Endodermal cell (in vitro differentiated cells): Measurements from ENCODE around the gene LRP5. TPM values are rescaled to one million over a fixed set of nuclear protein-coding genes. Genes with fewer than 3 reads are reported as not detected.

Source experiments
- DNase-seq: peaks from one replicate; pipeline ENCODE4 v3.0.0-alpha.2; 2017
- H3K27ac ChIP-seq: 2 replicates; pipeline ENCODE4 v1.5.1; 2013; ENCODE audit warnings: mild to moderate bottlenecking, low read depth, low read length, moderate library complexity
- H3K27me3 ChIP-seq: 2 replicates; pipeline ENCODE4 v1.6.1; 2013; ENCODE audit warnings: mild to moderate bottlenecking, low read length, moderate library complexity; ENCODE audit not compliant: insufficient read depth, control insufficient read depth, poor library complexity, severe bottlenecking
- H3K36me3 ChIP-seq: 2 replicates; pipeline ENCODE4 v1.7.0; 2013; ENCODE audit warnings: mild to moderate bottlenecking, low read length, moderate library complexity; ENCODE audit not compliant: control insufficient read depth, insufficient read depth
- H3K4me1 ChIP-seq: one replicate; pipeline ENCODE4 v1.7.0; 2013; ENCODE audit warnings: low read length; ENCODE audit not compliant: control insufficient read depth, insufficient read depth
- H3K4me3 ChIP-seq: 2 replicates; pipeline ENCODE4 v1.5.1; 2013; ENCODE audit warnings: mild to moderate bottlenecking, low read length, moderate library complexity
- H3K9ac ChIP-seq: 2 replicates; pipeline ENCODE4 v1.6.1; 2013; ENCODE audit warnings: mild to moderate bottlenecking, low read length, moderate library complexity; ENCODE audit not compliant: poor library complexity, severe bottlenecking; ENCODE audit errors: extremely low read depth
- H3K9me3 ChIP-seq: 2 replicates; pipeline ENCODE4 v1.6.1; 2013; ENCODE audit warnings: mild to moderate bottlenecking, low read length, moderate library complexity; ENCODE audit not compliant: control insufficient read depth
- H3K27ac Mint-ChIP-seq: 2 replicates; pipeline ENCODE4 v1.8.0; 2020; ENCODE audit warnings: mixed read lengths
- H3K27me3 Mint-ChIP-seq: 2 replicates; pipeline ENCODE4 v1.8.0; 2021; ENCODE audit warnings: mild to moderate bottlenecking, mixed read lengths; ENCODE audit not compliant: insufficient read depth
- H3K36me3 Mint-ChIP-seq: 2 replicates; pipeline ENCODE4 v1.8.0; 2020; ENCODE audit warnings: low read depth, mixed read lengths
- H3K4me1 Mint-ChIP-seq: 2 replicates; pipeline ENCODE4 v1.8.0; 2020; ENCODE audit warnings: mixed read lengths
- H3K4me3 Mint-ChIP-seq: 2 replicates; pipeline ENCODE4 v1.8.0; 2020; ENCODE audit warnings: mild to moderate bottlenecking, moderate library complexity, mixed read lengths
- H3K9me3 Mint-ChIP-seq: 2 replicates; pipeline ENCODE4 v1.8.0; 2020; ENCODE audit warnings: mild to moderate bottlenecking, mixed read lengths
- CTCF ChIP-seq: fragments of 200-600 bp; sonication (generic); conservative IDR thresholded peaks from 2 replicates; pipeline ENCODE4 v1.5.0; 2021; ENCODE audit warnings: antibody characterized with exemption, mild to moderate bottlenecking
- WGBS, 2 experiments: methylation state at CpG; one replicate each; pipeline versions ENCODE4 v1.1.5 to v1.1.7; 2013; ENCODE audit warnings: missing lambda C conversion rate in 2 of 2, mixed read lengths in 1 of 2; ENCODE audit not compliant: insufficient coverage in 1 of 2, insufficient read length in 1 of 2; 5-methylcytosine and 5-hydroxymethylcytosine counted together
- total RNA-seq, 2 donors: library from RNA; stranded (reverse); fragmentation: NEBNext Ultra II Directional in 1 of 2; extraction: Animal tissue kit (Norgen Biotek cat#: 25700) in 1 of 2; gene quantifications; 2 replicates in 1 of 2; 3 replicates in 1 of 2; pipeline ENCODE4 v1.2.1, GENCODE V29; 2021

Gene LRP5
- total RNA-seq, 2 donors from 2014 or later, result 58.2 to 64.1 TPM

- H3K9ac ChIP-seq, result no peak overlapping the region
- DNase-seq, result no peak
- no peak for TF ChIP-seq CTCF
- H3K9me3 Mint-ChIP-seq, result peaks cover 28% of the 10 kb centered on the region
- H3K4me3 Mint-ChIP-seq, result no peak overlapping the region
- H3K27me3 Mint-ChIP-seq, result peaks cover 5% of the 10 kb centered on the region
- H3K9me3 ChIP-seq, result peaks cover 8% of the 10 kb centered on the region
- no peaks in the 10 kb centered on the region for H3K4me1 Mint-ChIP-seq
- no peaks in the 10 kb centered on the region for H3K4me1 ChIP-seq
- no peak overlapping the region for H3K27ac ChIP-seq
- peaks cover 5% of the 10 kb centered on the region for H3K36me3 Mint-ChIP-seq
- no peaks in the 10 kb centered on the region for H3K36me3 ChIP-seq
- no peak overlapping the region for H3K4me3 ChIP-seq
- H3K27ac Mint-ChIP-seq, result no peak overlapping the region
- 72 to 86% methylated on average over 3 to 5 of the region's 5 CpGs for WGBS, 2 experiments
- no peaks in the 10 kb centered on the region for H3K27me3 ChIP-seq
Observed at GRCh38 chr11:68302256-68302655, 10.1 kb upstream of the LRP5 start.

GRCh38 chr11:68302670-68303069 lies 9.7 kb upstream of the LRP5 start:
- DNase-seq, result no peak
- H3K9me3 ChIP-seq, result peaks cover 8% of the 10 kb centered on the region
- H3K4me3 Mint-ChIP-seq, result no peak overlapping the region
- H3K4me3 ChIP-seq, result no peak overlapping the region
- 90 to 98% methylated on average over 4 to 6 of the region's 7 CpGs for WGBS, 2 experiments
- no peaks in the 10 kb centered on the region for H3K4me1 Mint-ChIP-seq
- peaks cover 5% of the 10 kb centered on the region for H3K36me3 Mint-ChIP-seq
- no peak for TF ChIP-seq CTCF
- H3K27ac ChIP-seq, result no peak overlapping the region
- H3K4me1 ChIP-seq, result no peaks in the 10 kb centered on the region
- H3K9me3 Mint-ChIP-seq, result peaks cover 28% of the 10 kb centered on the region
- no peak overlapping the region for H3K9ac ChIP-seq
- H3K27ac Mint-ChIP-seq, result no peak overlapping the region
- peaks cover 5% of the 10 kb centered on the region for H3K27me3 Mint-ChIP-seq
- H3K36me3 ChIP-seq, result no peaks in the 10 kb centered on the region
- H3K27me3 ChIP-seq, result no peaks in the 10 kb centered on the region

- Histone ChIP-seq H3K9ac (no peak overlapping the region), H3K4me3 (no peak overlapping the region), H3K36me3 (no peaks in the 10 kb centered on the region), H3K4me1 (no peaks in the 10 kb centered on the region), H3K9me3 (peaks cover 8% of the 10 kb centered on the region), H3K27me3 (no peaks in the 10 kb centered on the region), H3K27ac (no peak overlapping the region)
- no peak overlapping the region for H3K4me3 Mint-ChIP-seq
- TF ChIP-seq CTCF, result no peak
- H3K27me3 Mint-ChIP-seq, result peaks cover 5% of the 10 kb centered on the region
- WGBS, 2 experiments, result 87 to 90% methylated on average over 2 of the region's 2 CpGs
- H3K4me1 Mint-ChIP-seq, result no peaks in the 10 kb centered on the region
- no peak for DNase-seq
- H3K27ac Mint-ChIP-seq, result no peak overlapping the region
- H3K36me3 Mint-ChIP-seq, result peaks cover 5% of the 10 kb centered on the region
- peaks cover 28% of the 10 kb centered on the region for H3K9me3 Mint-ChIP-seq
Observed at GRCh38 chr11:68303083-68303482, 9.3 kb upstream of the LRP5 start.
